HG02885 (cell line): ENCODE results near the gene POFUT2.

Experiments used
- ATAC-seq: cut with Tn5 transposase; IDR thresholded peaks from one replicate; pipeline ENCODE4 v1.9.1; 2021; ENCODE audit warnings: mild to moderate bottlenecking; ENCODE audit not compliant: unreplicated experiment, poor library complexity

The POFUT2 gene

GRCh38 chr21:45266518-45267389 is 20.9 kb downstream of the POFUT2 start:
- ATAC-seq: no peak

- ATAC-seq: no peak
Measured at GRCh38 chr21:45265721-45266517, 21.8 kb downstream of the POFUT2 start.

- no peak for ATAC-seq
Measured at GRCh38 chr21:45264912-45265515, 22.7 kb downstream of the POFUT2 start.

GRCh38 chr21:45264146-45264911 is 23.4 kb downstream of the POFUT2 start:
- no peak for ATAC-seq

- no peak for ATAC-seq
Measured at GRCh38 chr21:45263534-45263933, 24.2 kb downstream of the POFUT2 start.

GRCh38 chr21:45262616-45263015 is 25.1 kb downstream of the POFUT2 start:
- ATAC-seq: no peak

GRCh38 chr21:45262041-45262581 is 25.6 kb downstream of the POFUT2 start:
- ATAC-seq: no peak

- no peak for ATAC-seq
Measured at GRCh38 chr21:45261093-45261492, 26.6 kb downstream of the POFUT2 start.

- no peak for ATAC-seq
Measured at GRCh38 chr21:45260191-45260825, 27.4 kb downstream of the POFUT2 start.

- ATAC-seq: no peak
Measured at GRCh38 chr21:45259206-45259840, 28.4 kb downstream of the POFUT2 start.

GRCh38 chr21:45258466-45258865 is 29.2 kb downstream of the POFUT2 start:
- ATAC-seq: no peak

- ATAC-seq: no peak
Measured at GRCh38 chr21:45257673-45258341, 29.9 kb downstream of the POFUT2 start.

- no peak for ATAC-seq
Measured at GRCh38 chr21:45256912-45257672, 30.6 kb downstream of the POFUT2 start.

GRCh38 chr21:45256021-45256911 is 31.4 kb downstream of the POFUT2 start:
- no peak for ATAC-seq

- no peak for ATAC-seq
Measured at GRCh38 chr21:45255381-45256020, 32.2 kb downstream of the POFUT2 start.

- no peak for ATAC-seq
Measured at GRCh38 chr21:45254460-45254930, 33.2 kb downstream of the POFUT2 start.
